Neural cell (in vitro differentiated cells): ENCODE measurements around the gene PKP1.

Experiments used
- EZH2 ChIP-seq: fragments of 200-600, 300-800 bp; shearing (Covaris generic), sonication (generic); IDR thresholded peaks from 2 replicates; pipeline ENCODE4 v1.6.1; 2014; ENCODE audit warnings: antibody characterized with exemption, low read length, borderline replicate concordance, mild to moderate bottlenecking; ENCODE audit not compliant: insufficient read depth, poor library complexity, severe bottlenecking
- POLR2AphosphoS5 ChIP-seq: IDR thresholded peaks from 2 replicates; pipeline ENCODE4 v1.6.1; 2012
- RAD21 ChIP-seq: fragments of 450-650 bp; conservative IDR thresholded peaks from 2 replicates; pipeline ENCODE4 v1.6.1; 2014; ENCODE audit warnings: antibody characterized with exemption, mild to moderate bottlenecking, moderate library complexity
- SMC3 ChIP-seq: fragments of 450-650 bp; conservative IDR thresholded peaks from 2 replicates; pipeline ENCODE4 v1.6.1; 2014; ENCODE audit warnings: antibody characterized with exemption, mild to moderate bottlenecking, moderate library complexity; ENCODE audit not compliant: poor library complexity
- TAF1 ChIP-seq: IDR thresholded peaks from 2 replicates; pipeline ENCODE4 v1.6.1; 2012; ENCODE audit warnings: low read depth
- TF ChIP-seq, protein P1 (sequence below): fragments of 450-650 bp; IDR thresholded peaks from 2 replicates; pipeline ENCODE4 v1.5.1; 2014; ENCODE audit warnings: antibody characterized with exemption, mild to moderate bottlenecking, moderate library complexity; ENCODE audit not compliant: poor library complexity, severe bottlenecking
- TF ChIP-seq, protein P2 (sequence below): IDR thresholded peaks from 2 replicates; pipeline ENCODE4 v1.6.1; 2012; ENCODE audit warnings: borderline replicate concordance

DNA sequence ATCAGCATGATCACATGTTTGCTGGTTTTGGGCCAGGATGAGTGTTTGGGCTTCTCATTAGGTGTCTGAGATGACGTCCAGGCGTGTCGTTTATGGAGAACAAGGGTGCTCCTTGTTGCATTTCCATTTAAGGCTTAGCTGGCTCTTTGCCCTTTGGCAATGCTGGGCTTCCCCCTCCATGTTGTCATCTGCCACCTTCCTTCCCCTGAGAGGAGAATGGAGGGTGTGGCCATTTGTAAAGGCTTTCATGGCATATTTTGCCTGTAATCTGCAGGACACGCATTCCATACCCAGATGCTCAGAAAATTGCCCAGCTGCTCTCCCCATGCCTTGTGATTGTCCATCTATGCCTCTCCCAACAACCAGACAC lies 27.7 kb downstream of the PKP1 start:
- TF ChIP-seq, protein P1, sequence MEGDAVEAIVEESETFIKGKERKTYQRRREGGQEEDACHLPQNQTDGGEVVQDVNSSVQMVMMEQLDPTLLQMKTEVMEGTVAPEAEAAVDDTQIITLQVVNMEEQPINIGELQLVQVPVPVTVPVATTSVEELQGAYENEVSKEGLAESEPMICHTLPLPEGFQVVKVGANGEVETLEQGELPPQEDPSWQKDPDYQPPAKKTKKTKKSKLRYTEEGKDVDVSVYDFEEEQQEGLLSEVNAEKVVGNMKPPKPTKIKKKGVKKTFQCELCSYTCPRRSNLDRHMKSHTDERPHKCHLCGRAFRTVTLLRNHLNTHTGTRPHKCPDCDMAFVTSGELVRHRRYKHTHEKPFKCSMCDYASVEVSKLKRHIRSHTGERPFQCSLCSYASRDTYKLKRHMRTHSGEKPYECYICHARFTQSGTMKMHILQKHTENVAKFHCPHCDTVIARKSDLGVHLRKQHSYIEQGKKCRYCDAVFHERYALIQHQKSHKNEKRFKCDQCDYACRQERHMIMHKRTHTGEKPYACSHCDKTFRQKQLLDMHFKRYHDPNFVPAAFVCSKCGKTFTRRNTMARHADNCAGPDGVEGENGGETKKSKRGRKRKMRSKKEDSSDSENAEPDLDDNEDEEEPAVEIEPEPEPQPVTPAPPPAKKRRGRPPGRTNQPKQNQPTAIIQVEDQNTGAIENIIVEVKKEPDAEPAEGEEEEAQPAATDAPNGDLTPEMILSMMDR = no peak
- TF ChIP-seq, protein P2, sequence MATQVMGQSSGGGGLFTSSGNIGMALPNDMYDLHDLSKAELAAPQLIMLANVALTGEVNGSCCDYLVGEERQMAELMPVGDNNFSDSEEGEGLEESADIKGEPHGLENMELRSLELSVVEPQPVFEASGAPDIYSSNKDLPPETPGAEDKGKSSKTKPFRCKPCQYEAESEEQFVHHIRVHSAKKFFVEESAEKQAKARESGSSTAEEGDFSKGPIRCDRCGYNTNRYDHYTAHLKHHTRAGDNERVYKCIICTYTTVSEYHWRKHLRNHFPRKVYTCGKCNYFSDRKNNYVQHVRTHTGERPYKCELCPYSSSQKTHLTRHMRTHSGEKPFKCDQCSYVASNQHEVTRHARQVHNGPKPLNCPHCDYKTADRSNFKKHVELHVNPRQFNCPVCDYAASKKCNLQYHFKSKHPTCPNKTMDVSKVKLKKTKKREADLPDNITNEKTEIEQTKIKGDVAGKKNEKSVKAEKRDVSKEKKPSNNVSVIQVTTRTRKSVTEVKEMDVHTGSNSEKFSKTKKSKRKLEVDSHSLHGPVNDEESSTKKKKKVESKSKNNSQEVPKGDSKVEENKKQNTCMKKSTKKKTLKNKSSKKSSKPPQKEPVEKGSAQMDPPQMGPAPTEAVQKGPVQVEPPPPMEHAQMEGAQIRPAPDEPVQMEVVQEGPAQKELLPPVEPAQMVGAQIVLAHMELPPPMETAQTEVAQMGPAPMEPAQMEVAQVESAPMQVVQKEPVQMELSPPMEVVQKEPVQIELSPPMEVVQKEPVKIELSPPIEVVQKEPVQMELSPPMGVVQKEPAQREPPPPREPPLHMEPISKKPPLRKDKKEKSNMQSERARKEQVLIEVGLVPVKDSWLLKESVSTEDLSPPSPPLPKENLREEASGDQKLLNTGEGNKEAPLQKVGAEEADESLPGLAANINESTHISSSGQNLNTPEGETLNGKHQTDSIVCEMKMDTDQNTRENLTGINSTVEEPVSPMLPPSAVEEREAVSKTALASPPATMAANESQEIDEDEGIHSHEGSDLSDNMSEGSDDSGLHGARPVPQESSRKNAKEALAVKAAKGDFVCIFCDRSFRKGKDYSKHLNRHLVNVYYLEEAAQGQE = no peak
- no peak for TF ChIP-seq SMC3
- no peak for TF ChIP-seq RAD21
- TF ChIP-seq EZH2 = no peak
- TF ChIP-seq POLR2AphosphoS5 = no peak
- no peak for TF ChIP-seq TAF1
